Measurements from ENCODE around the gene KAZN.
A peak's percentile ranks its signal among the peaks of the same experiment; 100 is the strongest.

KAZN gene

DNA sequence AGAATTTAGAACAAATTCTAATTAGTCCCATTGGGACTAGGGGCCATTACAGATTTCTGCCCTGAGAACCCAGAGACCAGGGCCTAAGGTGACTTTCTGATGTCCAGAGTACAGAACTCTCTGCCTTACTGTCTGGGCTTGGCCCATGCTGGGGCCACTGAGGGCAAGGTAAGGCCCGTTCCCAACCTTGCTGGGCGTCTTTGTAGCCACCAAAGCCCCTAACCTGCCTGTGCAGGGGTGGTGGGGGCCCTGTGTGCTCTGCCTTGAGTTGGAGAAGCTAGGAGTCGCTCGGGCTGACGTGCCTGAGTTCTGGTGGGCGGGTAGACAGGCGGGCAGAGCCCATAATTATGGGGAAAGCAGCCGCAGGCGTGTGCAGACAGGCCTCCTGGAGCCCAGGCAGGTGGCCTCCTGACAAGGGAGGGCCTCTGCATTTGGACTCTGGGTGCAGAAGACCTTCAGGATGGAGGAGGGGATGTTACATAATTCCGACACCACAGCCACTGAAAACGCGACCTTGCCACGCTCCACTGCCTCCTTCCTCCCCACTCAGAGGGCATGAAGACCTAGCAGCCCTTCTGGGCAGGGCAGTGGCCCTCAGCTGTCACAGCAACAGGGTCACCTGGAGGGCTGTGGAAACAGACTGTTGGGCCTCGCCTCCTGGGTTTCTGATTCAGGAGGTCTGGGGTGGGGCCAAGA lies 315.1 kb downstream of the KAZN start:
- TF ChIP-seq, protein P1, sequence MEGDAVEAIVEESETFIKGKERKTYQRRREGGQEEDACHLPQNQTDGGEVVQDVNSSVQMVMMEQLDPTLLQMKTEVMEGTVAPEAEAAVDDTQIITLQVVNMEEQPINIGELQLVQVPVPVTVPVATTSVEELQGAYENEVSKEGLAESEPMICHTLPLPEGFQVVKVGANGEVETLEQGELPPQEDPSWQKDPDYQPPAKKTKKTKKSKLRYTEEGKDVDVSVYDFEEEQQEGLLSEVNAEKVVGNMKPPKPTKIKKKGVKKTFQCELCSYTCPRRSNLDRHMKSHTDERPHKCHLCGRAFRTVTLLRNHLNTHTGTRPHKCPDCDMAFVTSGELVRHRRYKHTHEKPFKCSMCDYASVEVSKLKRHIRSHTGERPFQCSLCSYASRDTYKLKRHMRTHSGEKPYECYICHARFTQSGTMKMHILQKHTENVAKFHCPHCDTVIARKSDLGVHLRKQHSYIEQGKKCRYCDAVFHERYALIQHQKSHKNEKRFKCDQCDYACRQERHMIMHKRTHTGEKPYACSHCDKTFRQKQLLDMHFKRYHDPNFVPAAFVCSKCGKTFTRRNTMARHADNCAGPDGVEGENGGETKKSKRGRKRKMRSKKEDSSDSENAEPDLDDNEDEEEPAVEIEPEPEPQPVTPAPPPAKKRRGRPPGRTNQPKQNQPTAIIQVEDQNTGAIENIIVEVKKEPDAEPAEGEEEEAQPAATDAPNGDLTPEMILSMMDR (IDR thresholded peaks at IDR 0.05; ENCODE audit: insufficient read depth, missing control alignments), result no peak
- DNase-seq (ENCODE audit: insufficient read length, low spot score) (no peak), FAIRE-seq (no peak)

DNA sequence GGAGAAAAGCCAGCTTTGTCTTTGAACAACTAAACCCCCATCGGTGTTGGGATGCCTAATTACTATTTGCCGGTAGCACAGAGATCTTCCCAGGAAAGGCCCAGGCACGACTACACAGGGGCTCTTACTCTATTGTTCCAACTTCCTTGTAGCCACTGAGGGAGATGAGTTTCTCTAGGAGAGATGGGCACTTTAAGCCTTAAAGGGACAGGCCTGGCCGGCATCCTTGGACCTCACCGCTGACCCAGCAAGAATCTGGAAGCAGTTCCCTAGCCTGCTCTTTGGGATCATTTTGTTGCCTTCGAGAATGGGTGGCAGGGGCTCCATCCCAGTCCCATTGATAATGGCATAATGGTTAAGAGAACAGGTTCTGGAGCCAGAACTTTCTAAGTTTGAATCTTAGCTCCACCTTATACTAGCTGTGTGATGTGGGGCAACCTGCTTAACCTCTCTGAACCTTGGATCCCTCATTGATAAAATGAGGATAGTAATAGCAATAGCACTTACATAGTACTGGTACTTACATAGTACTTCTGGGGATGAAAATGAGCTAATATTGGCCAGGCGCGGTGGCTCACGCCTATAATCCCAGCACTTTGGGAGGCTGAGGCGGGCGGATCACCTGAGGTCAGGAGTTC lies 316.0 kb downstream of the KAZN start:
- TF ChIP-seq, protein P1 (IDR thresholded peaks at IDR 0.05; ENCODE audit: insufficient read depth, missing control alignments), result no peak
- FAIRE-seq, result no peak
- DNase-seq (ENCODE audit: insufficient read length, low spot score), result no peak

DNA sequence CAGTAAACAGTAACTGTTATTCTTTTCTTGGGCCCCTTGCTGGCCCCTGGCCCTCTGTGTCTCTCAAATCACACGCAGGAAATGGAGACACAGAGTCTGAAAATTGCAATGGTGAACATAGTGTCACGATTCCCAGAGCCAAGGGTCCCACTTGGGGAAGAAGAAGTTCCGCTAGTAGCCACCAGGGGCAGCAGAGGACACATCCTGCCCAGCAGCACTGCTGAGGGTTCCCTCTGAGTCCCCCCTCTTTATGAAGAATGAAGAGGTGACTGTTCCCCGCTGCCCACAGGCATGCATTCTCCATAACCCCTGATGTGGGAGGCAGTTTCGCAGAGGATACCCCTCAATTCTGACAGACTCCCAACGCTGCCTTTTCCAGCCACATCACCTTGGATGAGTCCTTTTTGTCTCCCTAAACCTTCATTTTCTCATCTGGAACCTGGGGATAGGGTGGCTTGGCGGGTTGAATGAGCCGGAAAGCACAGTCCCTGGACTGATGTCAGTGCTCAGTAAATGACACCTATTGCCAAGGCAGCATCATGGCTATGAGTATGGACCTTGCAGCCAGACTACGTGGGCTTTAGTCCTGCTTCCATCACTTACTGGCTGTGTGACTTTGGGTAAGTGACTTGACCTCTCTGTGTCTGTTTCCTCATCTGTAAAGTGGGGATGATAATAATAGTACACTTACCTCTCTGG lies 317.0 kb downstream of the KAZN start:
- TF ChIP-seq, protein P1 (IDR thresholded peaks at IDR 0.05; ENCODE audit: insufficient read depth, missing control alignments), result peak; percentile 65
- DNase-seq (ENCODE audit: insufficient read length, low spot score) (no peak), FAIRE-seq (no peak)

DNA sequence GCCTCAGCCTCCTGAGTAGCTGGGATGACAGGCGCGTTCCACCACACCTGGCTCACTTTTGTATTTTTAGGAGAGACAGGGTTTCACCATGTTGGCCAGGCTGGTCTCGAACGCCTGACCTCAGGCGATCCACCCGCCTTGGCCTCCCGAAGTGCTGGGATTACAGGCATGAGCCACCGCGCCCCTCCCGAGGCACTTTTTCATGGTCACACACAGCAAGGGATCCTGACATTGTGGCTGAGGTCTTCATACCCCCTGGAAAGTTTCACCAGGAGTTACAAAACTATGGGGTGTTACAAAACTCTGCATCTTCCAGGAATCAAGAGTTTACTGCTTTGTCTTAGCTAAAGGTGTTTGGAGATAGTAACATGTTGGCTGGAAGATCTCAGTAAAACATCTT lies 320.8 kb downstream of the KAZN start:
- DNase-seq (ENCODE audit: insufficient read length, low spot score) (no peak), FAIRE-seq (no peak)
- TF ChIP-seq, protein P1 (IDR thresholded peaks at IDR 0.05; ENCODE audit: insufficient read depth, missing control alignments), result no peak

DNA sequence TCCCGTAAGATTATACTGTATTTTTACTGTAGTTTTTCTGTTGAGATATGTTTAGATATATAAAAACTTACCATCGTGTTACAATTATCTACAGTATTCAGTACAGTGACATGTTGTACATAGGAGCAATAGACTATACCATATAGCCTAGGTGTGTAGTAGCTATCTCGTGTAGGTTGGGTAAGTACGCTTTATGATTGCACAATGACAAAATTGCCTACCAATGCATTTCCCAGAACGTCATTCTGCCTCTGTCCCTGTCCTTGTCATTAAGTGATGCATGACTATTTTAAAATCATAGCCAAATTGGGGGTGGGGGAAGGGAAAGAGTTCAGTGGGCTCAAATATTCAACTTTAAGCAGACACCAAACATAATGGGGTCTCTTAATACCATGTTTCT lies 321.3 kb downstream of the KAZN start:
- FAIRE-seq (no peak), DNase-seq (ENCODE audit: insufficient read length, low spot score) (no peak)
- TF ChIP-seq, protein P1 (IDR thresholded peaks at IDR 0.05; ENCODE audit: insufficient read depth, missing control alignments), result no peak

DNA sequence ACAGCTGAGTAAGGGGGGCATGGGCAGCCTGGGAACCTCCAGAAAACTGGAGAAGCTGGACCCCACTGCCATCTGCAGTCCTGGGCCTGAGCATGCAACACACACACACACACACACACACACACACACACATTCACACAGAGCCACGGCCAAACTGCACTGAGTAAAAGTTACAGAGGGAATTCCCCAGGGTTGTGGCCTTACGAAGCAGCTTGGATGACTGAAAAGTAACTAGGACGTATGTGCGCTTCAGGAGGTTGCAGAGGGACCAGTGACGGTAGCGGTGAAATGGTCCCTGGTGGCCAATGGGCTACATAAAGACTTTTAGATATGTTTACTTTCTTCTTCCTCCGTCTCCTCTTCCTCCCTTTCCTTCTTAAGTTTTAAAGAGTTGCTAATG lies 322.6 kb downstream of the KAZN start:
- DNase-seq (ENCODE audit: insufficient read length, low spot score) (no peak), FAIRE-seq (no peak)
- TF ChIP-seq, protein P1 (IDR thresholded peaks at IDR 0.05; ENCODE audit: insufficient read depth, missing control alignments), result no peak
